NT2/D1 (cell line): ENCODE data around the gene CDH13.

ENCODE experiments used
- DNase-seq: peaks from one replicate; pipeline ENCODE4 v3.0.0-alpha.2; 2011; ENCODE audit warnings: low read depth, low spot score
- H3K27me3 ChIP-seq: 2 replicates; pipeline ENCODE4 v1.6.0; 2011; ENCODE audit warnings: mild to moderate bottlenecking; ENCODE audit not compliant: insufficient read length, insufficient read depth
- H3K36me3 ChIP-seq: 2 replicates; pipeline ENCODE4 v1.6.1; 2011; ENCODE audit warnings: mild to moderate bottlenecking, low read length, mixed read lengths; ENCODE audit not compliant: insufficient read depth, insufficient read length
- H3K4me1 ChIP-seq: 2 replicates; pipeline ENCODE4 v1.5.1; 2011; ENCODE audit not compliant: insufficient read depth, insufficient read length
- H3K4me3 ChIP-seq: 2 replicates; pipeline ENCODE4 v1.5.1; 2011; ENCODE audit warnings: low read depth; ENCODE audit not compliant: insufficient read length
- H3K9ac ChIP-seq: 2 replicates; pipeline ENCODE4 v1.6.0; 2011; ENCODE audit warnings: low read depth; ENCODE audit not compliant: insufficient read length
- H3K9me3 ChIP-seq: 2 replicates; pipeline ENCODE4 v1.5.1; 2011; ENCODE audit warnings: mild to moderate bottlenecking, low read length; ENCODE audit not compliant: insufficient read depth
- SUZ12 ChIP-seq: IDR thresholded peaks from 2 replicates; pipeline ENCODE4 v1.6.1; 2011; ENCODE audit not compliant: insufficient read length, insufficient read depth; ENCODE audit errors: extremely low read depth
- YY1 ChIP-seq: IDR thresholded peaks from 2 replicates; pipeline ENCODE4 v1.6.1; 2011; ENCODE audit not compliant: insufficient read length, insufficient read depth
- ZNF274 ChIP-seq: IDR thresholded peaks from 2 replicates; pipeline ENCODE4 v1.6.1; 2011; ENCODE audit warnings: mild to moderate bottlenecking, low read depth, low read length

The CDH13 gene

DNA sequence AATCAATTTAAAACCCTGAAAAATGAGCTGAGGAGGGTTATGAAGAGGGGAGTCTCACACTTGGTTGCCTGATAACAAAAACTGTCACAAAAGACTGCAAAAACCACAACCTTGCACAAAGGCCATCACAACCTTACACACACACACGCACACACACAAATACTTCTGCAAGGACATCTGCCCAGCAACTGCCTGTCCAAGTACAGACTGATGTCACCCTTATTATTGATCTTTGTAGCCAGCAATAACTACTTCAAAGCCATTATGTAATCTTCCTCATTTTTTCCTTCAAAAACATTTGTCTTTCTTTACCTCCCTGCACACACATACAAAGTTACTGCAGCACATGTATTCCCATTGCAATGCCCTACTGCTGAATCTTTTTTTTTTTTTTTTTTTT, 927.8 kb downstream of the CDH13 start:
- Histone ChIP-seq H3K9me3 (no peaks in the 10 kb centered on the region), H3K9ac (no peak overlapping the region), H3K27me3 (no peaks in the 10 kb centered on the region), H3K4me3 (no peak overlapping the region), H3K4me1 (peaks cover 1% of the 10 kb centered on the region), H3K36me3 (no peaks in the 10 kb centered on the region)
- TF ChIP-seq YY1 (no peak), ZNF274 (no peak), SUZ12 (no peak)
- DNase-seq: no peak

DNA sequence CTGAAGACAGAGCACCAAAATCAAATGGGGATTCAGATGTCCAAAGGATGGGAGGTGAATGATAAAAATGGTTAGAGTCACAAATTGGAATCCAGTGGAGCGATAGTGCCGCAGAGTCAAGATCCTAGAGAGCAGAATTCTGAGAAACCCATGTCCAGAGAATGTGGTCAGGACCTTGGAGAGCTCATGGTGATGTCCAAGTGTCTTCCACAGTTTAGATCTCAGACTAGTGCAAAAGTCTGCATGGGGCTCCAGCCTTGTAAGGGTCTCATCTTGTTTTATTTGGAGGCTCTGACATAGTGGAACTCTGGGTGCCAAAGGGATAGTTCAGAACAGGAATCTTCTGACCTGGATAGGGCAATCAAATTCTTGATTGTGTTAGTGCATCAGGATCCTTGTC, 935.1 kb downstream of the CDH13 start:
- DNase-seq: no peak
- Histone ChIP-seq H3K36me3 (no peaks in the 10 kb centered on the region), H3K9me3 (no peaks in the 10 kb centered on the region), H3K9ac (no peak overlapping the region), H3K4me3 (no peak overlapping the region), H3K27me3 (no peaks in the 10 kb centered on the region), H3K4me1 (no peaks in the 10 kb centered on the region)
- TF ChIP-seq ZNF274: no peak
- TF ChIP-seq SUZ12: no peak
- TF ChIP-seq YY1: no peak

DNA sequence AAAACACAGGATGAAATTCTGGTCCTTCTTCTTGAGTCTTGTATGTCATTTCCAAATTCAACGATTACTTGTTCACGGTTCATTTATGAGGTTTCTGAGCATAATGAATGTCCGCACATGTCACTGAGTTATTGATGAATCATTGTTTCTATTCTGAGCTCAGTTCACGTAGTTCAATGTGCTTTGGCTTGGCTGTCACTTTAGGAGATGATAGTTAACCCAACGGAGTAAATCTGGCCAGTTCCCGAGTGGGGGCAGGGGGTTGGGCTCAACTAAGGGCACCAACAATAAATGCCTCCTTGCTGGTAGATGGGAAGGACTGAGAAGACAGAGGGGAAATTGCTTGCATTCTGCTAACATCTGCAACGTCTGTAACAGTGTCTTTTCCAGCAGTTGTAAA, 941.6 kb downstream of the CDH13 start:
- Histone ChIP-seq H3K9me3 (no peaks in the 10 kb centered on the region), H3K27me3 (no peaks in the 10 kb centered on the region), H3K36me3 (no peaks in the 10 kb centered on the region), H3K4me3 (no peak overlapping the region), H3K4me1 (no peaks in the 10 kb centered on the region), H3K9ac (no peak overlapping the region)
- DNase-seq: no peak
- no peak for TF ChIP-seq SUZ12
- no peak for TF ChIP-seq ZNF274
- TF ChIP-seq YY1: no peak

DNA sequence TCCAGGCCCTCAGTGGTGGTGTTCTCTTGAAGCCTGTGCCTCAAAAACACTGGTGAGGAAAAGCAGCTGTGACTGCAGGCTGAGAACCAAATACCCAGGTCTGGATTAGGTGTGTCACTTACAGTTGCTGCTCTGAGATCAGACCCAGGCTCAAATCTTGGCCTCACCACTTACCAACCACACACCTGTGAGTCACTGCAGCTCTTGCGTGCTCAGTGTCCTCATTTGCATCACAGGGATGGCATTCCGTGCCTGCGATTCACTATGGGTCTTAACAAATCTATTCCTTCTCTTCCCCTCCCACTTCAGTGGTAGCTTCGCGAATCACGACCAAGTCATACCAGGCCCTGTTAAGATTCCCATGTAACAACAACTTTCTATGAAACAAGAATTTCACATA, 947.6 kb downstream of the CDH13 start:
- Histone ChIP-seq H3K9ac (no peak overlapping the region), H3K9me3 (no peaks in the 10 kb centered on the region), H3K4me3 (no peak overlapping the region), H3K27me3 (no peaks in the 10 kb centered on the region), H3K36me3 (no peaks in the 10 kb centered on the region), H3K4me1 (peaks cover 8% of the 10 kb centered on the region)
- peak; percentile 70 for DNase-seq
- TF ChIP-seq YY1 (no peak), ZNF274 (no peak), SUZ12 (no peak)

DNA sequence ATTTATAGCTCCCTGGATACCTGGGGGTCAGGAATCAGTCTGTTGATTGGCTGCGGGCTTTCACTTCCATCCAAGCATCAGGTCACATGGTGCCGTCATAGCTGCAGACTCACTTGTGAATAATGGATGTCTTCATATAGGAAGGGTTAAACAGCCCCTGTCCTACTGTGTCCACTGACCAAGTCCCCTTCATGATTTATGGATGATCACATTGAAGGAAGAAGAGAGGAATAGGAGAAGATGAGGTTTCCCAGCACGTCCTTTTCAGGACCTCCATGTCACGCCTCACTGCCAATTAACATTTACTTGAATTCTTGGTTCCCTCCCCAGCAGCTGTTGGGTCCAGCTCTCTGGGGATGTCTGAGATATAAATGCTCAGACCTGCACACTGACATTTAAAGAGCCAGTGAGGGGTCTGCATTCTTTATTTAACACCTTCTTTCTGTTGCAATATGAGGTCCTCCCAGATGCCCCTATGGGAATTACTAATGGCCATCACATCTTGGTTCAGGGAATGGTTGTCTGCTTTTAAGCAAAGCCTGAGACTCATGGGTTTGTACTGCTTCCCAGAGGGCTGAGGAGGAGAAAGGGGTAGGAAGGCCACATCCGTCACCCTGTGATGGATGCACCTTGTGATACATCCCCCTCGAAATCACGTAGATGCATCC, 950.4 kb downstream of the CDH13 start:
- no peaks in the 10 kb centered on the region for H3K36me3 ChIP-seq
- no peak overlapping the region for H3K9ac ChIP-seq
- peaks cover 8% of the 10 kb centered on the region for H3K4me1 ChIP-seq
- TF ChIP-seq SUZ12: no peak
- no peak for TF ChIP-seq ZNF274
- no peak for TF ChIP-seq YY1
- DNase-seq: no peak
- no peak overlapping the region for H3K4me3 ChIP-seq
- H3K9me3 ChIP-seq: no peaks in the 10 kb centered on the region
- H3K27me3 ChIP-seq: no peaks in the 10 kb centered on the region

DNA sequence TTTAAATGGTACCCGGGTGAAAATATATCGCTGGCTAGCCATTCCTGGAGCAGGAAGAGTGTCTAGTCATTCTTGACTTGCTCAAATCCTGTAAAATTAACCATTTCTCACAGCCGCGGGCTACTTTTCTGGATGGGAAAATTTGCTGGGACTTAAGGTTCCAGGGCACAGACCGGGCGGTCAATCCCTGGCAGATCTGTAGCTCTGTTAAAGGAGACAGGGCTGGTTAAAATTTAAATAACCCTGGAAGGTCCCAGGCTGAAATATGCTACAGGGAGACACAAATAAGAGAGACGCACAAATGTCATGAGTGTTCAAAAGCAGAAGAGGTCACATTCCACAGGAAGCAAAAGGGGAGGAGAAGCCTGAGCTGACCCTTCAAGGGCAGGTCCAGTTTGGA, 951.4 kb downstream of the CDH13 start:
- TF ChIP-seq SUZ12 (no peak), YY1 (no peak), ZNF274 (no peak)
- no peaks in the 10 kb centered on the region for H3K9me3 ChIP-seq

DNA sequence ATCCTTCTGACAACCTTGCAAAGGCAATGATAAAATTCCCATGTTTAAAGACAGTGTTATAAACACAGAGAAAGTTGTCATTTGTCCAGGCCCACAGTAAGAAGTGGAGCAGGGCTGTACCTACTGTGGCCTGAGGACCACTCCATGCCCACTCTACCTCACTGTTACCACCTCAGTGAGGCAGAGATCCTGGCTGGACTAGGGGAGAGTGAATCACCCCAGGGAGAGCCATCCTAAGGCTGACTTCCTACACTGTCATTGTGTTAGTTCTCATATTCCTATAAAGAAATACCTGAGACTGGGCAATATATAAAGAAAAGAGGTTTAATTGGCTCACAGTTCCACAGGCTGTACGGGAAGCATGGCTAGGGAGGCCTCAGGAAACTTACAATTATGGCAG, 952.3 kb downstream of the CDH13 start:
- H3K9me3 ChIP-seq: no peaks in the 10 kb centered on the region
- H3K4me1 ChIP-seq: peaks cover 9% of the 10 kb centered on the region
- no peak overlapping the region for H3K4me3 ChIP-seq
- no peaks in the 10 kb centered on the region for H3K27me3 ChIP-seq
- DNase-seq: no peak
- no peak overlapping the region for H3K9ac ChIP-seq
- no peak for TF ChIP-seq ZNF274
- TF ChIP-seq YY1: no peak
- TF ChIP-seq SUZ12: no peak
- no peaks in the 10 kb centered on the region for H3K36me3 ChIP-seq

More for the DNA sequence above, 951.4 kb downstream of the CDH13 start:
- no peaks in the 10 kb centered on the region for H3K27me3 ChIP-seq
- H3K36me3 ChIP-seq: no peaks in the 10 kb centered on the region
- H3K4me1 ChIP-seq: peaks cover 12% of the 10 kb centered on the region
- no peak overlapping the region for H3K9ac ChIP-seq
- no peak for DNase-seq
- no peak overlapping the region for H3K4me3 ChIP-seq
